Lower leg skin (tissue), 4 donors: ENCODE measurements around the gene KDM1A. TPM values are rescaled to one million over a fixed set of nuclear protein-coding genes. Genes with fewer than 3 reads are reported as not detected.

Experiments used
- DNase-seq, 2 donors: peaks; one replicate each; pipeline ENCODE4 v3.0.0-alpha.2; 2019; ENCODE audit warnings: low spot score in 2 of 2
- H3K4me3 ChIP-seq: fragments of 200-600 bp; sonication (generic); 2 replicates; pipeline ENCODE4 v1.5.1; 2017; ENCODE audit warnings: mild to moderate bottlenecking, low read depth; ENCODE audit not compliant: poor library complexity, severe bottlenecking
- CTCF ChIP-seq, 3 donors: fragments of 450-650 bp; IDR thresholded peaks; one replicate each; pipeline ENCODE4 v1.5.1; 2016; ENCODE audit warnings: antibody characterized with exemption in 3 of 3, mild to moderate bottlenecking in 3 of 3, moderate library complexity in 2 of 3
- POLR2A ChIP-seq, 2 donors: fragments of 450-650 bp; IDR thresholded peaks; one replicate each; pipeline ENCODE4 v1.6.1; 2016 to 2017; ENCODE audit warnings: antibody characterized with exemption in 2 of 2, mild to moderate bottlenecking in 1 of 2, moderate library complexity in 1 of 2
- WGBS, 2 donors: methylation state at CpG; one replicate each; pipeline ENCODE4 v1.1.5; 2018; 5-methylcytosine and 5-hydroxymethylcytosine counted together
- intact Hi-C: fragments of 100-400 bp; cut with DNase I; formaldehyde crosslinking; loops from one replicate; pipeline ENCODE4 v1.15.0; 2023; ENCODE audit warnings: low total_unique reads
- total RNA-seq, 4 donors: library from RNA; depleted of rRNA; stranded (reverse); fragments of >200 nt; gene quantifications; one replicate each; pipeline ENCODE4 v1.1.0, GENCODE V29; 2016

The KDM1A gene
- total RNA-seq, 4 donors from 2014 or later = 41.5 to 52.0 (median 46.6) TPM

GRCh38 chr1:23097316-23097715, 78.0 kb downstream of the KDM1A start:
- intact Hi-C loops = loop anchor here (5.0 kb wide), 1 partner anchor 85 kb away; no protein-coding TSS in a partner anchor

GRCh38 chr1:23098463-23099170, 79.3 kb downstream of the KDM1A start:
- 38% methylated on average over 12 of the region's 12 CpGs for WGBS, 2 donors
- DNase-seq = peak in 1 of 2 donors; percentile 64
- no peak overlapping the region for H3K4me3 ChIP-seq
- TF ChIP-seq CTCF (IDR thresholded peaks at IDR 0.05) (peak in 2 of 3 donors; percentile 37 to 91), POLR2A (IDR thresholded peaks at IDR 0.05) (no peak)
- intact Hi-C loops = loop anchor here (5.0 kb wide), 1 partner anchor 84 kb away; no protein-coding TSS in a partner anchor

More at GRCh38 chr1:23097316-23097715, 78.0 kb downstream of the KDM1A start:
- TF ChIP-seq CTCF (IDR thresholded peaks at IDR 0.05) = no peak
- no peak for TF ChIP-seq POLR2A (IDR thresholded peaks at IDR 0.05)
- 81 to 89% methylated on average over 6 of the region's 6 CpGs for WGBS, 2 donors
- H3K4me3 ChIP-seq = no peak overlapping the region
- DNase-seq = no peak

- TF ChIP-seq CTCF (IDR thresholded peaks at IDR 0.05) = no peak
- no peak for TF ChIP-seq POLR2A (IDR thresholded peaks at IDR 0.05)
- DNase-seq = no peak
- intact Hi-C loops = loop anchor here (5.0 kb wide), 1 partner anchor 83 kb away; no protein-coding TSS in a partner anchor
- H3K4me3 ChIP-seq = no peak overlapping the region
- WGBS, 2 donors = 95 to 98% methylated on average over 1 of the region's 1 CpG
Measured at GRCh38 chr1:23099171-23099536, 79.9 kb downstream of the KDM1A start.

- TF ChIP-seq CTCF (IDR thresholded peaks at IDR 0.05) = no peak
- TF ChIP-seq POLR2A (IDR thresholded peaks at IDR 0.05) = no peak
- WGBS, 2 donors = 42 to 51% methylated on average over 3 of the region's 3 CpGs
- peak; percentile 63 to 88 for DNase-seq
- no peak overlapping the region for H3K4me3 ChIP-seq
- intact Hi-C loops = no loop called here
Measured at GRCh38 chr1:23100074-23100748, 80.9 kb downstream of the KDM1A start.

GRCh38 chr1:23101101-23101827, 82.0 kb downstream of the KDM1A start:
- intact Hi-C loops = no loop called here
- 92% methylated on average over 3 of the region's 3 CpGs for WGBS, 2 donors
- DNase-seq = no peak

More at GRCh38 chr1:23101101-23101827, 82.0 kb downstream of the KDM1A start:
- H3K4me3 ChIP-seq = no peak overlapping the region
- no peak for TF ChIP-seq CTCF (IDR thresholded peaks at IDR 0.05)
